Activated naive CD8-positive, alpha-beta T cell treated with anti-CD3 and anti-CD28 coated beads, Interleukin-2, amount 50 U/mL, for 24 hours (primary cell): ENCODE measurements around the gene ASB15.
"Not testable (repeated sequence)": the region's sequence is repeated elsewhere in the genome, so short reads cannot be mapped to it uniquely, and the experiment has no call there.

Experiments used
- ATAC-seq: fragments of 150-1000 bp; cut with Tn5 transposase; one replicate; pipeline ENCODE4 v1.10.0; 2021
- DNase-seq: peaks from one replicate; pipeline ENCODE4 v3.0.0; 2021
- H3K27ac Mint-ChIP-seq: one replicate; pipeline ENCODE4 v1.8.0; 2021; ENCODE audit warnings: mild to moderate bottlenecking, mixed read lengths
- H3K27me3 Mint-ChIP-seq: one replicate; pipeline ENCODE4 v1.8.0; 2021; ENCODE audit warnings: mixed read lengths
- H3K36me3 Mint-ChIP-seq: one replicate; pipeline ENCODE4 v1.8.0; 2021; ENCODE audit warnings: low read depth, mixed read lengths
- H3K4me1 Mint-ChIP-seq: one replicate; pipeline ENCODE4 v1.8.0; 2021; ENCODE audit warnings: mixed read lengths
- H3K4me3 Mint-ChIP-seq: one replicate; pipeline ENCODE4 v1.8.0; 2021; ENCODE audit warnings: mild to moderate bottlenecking, moderate library complexity, mixed read lengths
- H3K9me3 Mint-ChIP-seq: one replicate; pipeline ENCODE4 v1.8.0; 2021; ENCODE audit warnings: mixed read lengths

ASB15 gene

DNA sequence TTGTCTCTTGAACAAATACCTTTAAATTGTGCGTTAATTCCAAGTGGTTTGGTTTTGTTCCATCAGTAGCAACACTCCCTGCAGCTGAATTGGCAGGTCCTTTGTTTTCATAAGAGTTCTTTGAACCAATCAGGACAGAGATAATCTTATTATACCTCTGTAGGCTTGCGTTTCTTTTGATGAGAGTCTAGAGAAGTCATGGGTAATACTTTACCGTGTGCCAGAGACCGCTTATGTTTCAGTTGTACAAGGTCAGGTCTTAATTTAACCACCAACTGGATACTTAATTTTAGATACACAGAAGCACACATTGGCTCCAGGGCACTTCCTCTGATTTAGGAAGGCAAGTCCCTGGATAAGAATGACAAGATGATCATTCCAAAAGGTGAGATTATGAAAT is at the start of gene ASB15:
Gene ASB15 (plus strand): TSS at position 292 of the 400 bp plus-strand sequence. CDS start 12,682 bp downstream, outside the sequence.
- Mint-ChIP-seq H3K27me3 (peaks cover 4% of the 10 kb centered on the region), H3K36me3 (no peaks in the 10 kb centered on the region), H3K4me1 (no peaks in the 10 kb centered on the region), H3K4me3 (no peak within 1 kb of the TSS), H3K27ac (no peak within 1 kb of the TSS), H3K9me3 (no peaks in the 10 kb centered on the region)
- ATAC-seq (no peak), DNase-seq (no peak)

DNA sequence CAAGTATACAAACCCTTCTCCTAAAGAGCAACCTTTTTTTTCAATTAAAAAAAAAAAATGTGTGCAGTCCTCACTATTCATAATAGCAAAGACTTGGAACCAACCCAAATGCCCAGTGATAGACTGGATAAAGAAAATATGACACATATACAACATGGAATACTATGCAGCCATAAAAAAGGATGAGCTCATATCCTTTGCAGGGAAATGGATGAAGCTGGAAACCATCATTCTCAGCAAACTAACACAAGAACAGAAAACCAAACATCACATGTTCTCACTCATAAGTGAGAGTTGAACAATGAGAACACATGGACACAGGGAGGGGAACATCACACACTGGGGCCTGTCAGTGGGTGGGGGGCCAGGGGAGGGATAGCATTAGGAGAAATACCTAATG is 49.5 kb upstream of the ASB15 start:
- ATAC-seq, DNase-seq, H3K4me3 Mint-ChIP-seq, H3K27me3 Mint-ChIP-seq, H3K9me3 Mint-ChIP-seq, H3K27ac Mint-ChIP-seq: not testable (repeated sequence)
- Mint-ChIP-seq H3K4me1 (peaks cover 18% of the 10 kb centered on the region), H3K36me3 (peaks cover 31% of the 10 kb centered on the region)

GRCh38 chr7:123552641-123553040 is 49.0 kb upstream of the ASB15 start:
- ATAC-seq (no peak), DNase-seq (no peak)
- Mint-ChIP-seq H3K36me3 (peaks cover 28% of the 10 kb centered on the region), H3K9me3 (no peaks in the 10 kb centered on the region), H3K4me3 (no peak overlapping the region), H3K27ac (no peak overlapping the region), H3K27me3 (no peaks in the 10 kb centered on the region), H3K4me1 (peaks cover 15% of the 10 kb centered on the region)

DNA sequence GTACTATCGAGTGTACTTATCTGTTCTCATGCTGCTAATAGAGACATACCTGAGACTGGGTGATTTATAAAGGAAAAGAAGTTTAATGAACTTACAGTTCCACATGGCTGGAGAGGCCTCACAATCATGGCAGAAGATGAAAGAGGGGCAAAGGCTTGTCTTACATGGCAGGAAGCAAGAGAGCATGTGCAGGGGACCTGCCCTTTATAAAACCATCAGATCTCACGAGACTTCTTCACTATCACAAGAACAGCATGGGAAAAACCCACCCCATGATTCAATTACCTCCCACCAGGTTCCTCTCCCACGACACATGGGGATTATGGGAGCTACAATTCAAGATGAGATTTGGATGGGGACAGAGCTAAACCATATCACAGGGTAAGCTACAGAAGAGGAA is 48.5 kb upstream of the ASB15 start:
- Mint-ChIP-seq H3K4me1 (peaks cover 14% of the 10 kb centered on the region), H3K4me3 (no peak overlapping the region), H3K36me3 (peaks cover 27% of the 10 kb centered on the region), H3K27ac (no peak overlapping the region), H3K27me3 (no peaks in the 10 kb centered on the region), H3K9me3 (no peaks in the 10 kb centered on the region)
- DNase-seq: no peak
- no peak for ATAC-seq

GRCh38 chr7:123555484-123555883 is 46.1 kb upstream of the ASB15 start:
- Mint-ChIP-seq H3K4me3 (no peak overlapping the region), H3K4me1 (peaks cover 8% of the 10 kb centered on the region), H3K27ac (no peak overlapping the region), H3K27me3 (peaks cover 2% of the 10 kb centered on the region), H3K9me3 (no peaks in the 10 kb centered on the region), H3K36me3 (peaks cover 14% of the 10 kb centered on the region)
- ATAC-seq (no peak), DNase-seq (no peak)

- peaks cover 12% of the 10 kb centered on the region for H3K36me3 Mint-ChIP-seq
- no peak overlapping the region for H3K27ac Mint-ChIP-seq
- no peaks in the 10 kb centered on the region for H3K9me3 Mint-ChIP-seq
- peaks cover 2% of the 10 kb centered on the region for H3K27me3 Mint-ChIP-seq
- H3K4me3 Mint-ChIP-seq: no peak overlapping the region
- DNase-seq: no peak
- H3K4me1 Mint-ChIP-seq: peaks cover 8% of the 10 kb centered on the region
- ATAC-seq: no peak
Measured at GRCh38 chr7:123557016-123557397, 44.6 kb upstream of the ASB15 start.

- Mint-ChIP-seq H3K27ac (no peak within 1 kb of the TSS), H3K4me3 (no peak within 1 kb of the TSS), H3K4me1 (peaks cover 8% of the 10 kb centered on the region), H3K9me3 (no peaks in the 10 kb centered on the region), H3K36me3 (peaks cover 7% of the 10 kb centered on the region), H3K27me3 (peaks cover 2% of the 10 kb centered on the region)
- ATAC-seq: peak; percentile 98
- DNase-seq: peak; percentile 95
Measured at GRCh38 chr7:123557398-123558288, 44.0 kb upstream of the ASB15 start, which contains the start of gene NDUFA5. Gene NDUFA5 (minus strand): TSS chr7:123557818. CDS start chr7:123557795, 23 bp downstream.

- Mint-ChIP-seq H3K9me3 (no peaks in the 10 kb centered on the region), H3K4me3 (no peak overlapping the region), H3K36me3 (no peaks in the 10 kb centered on the region), H3K27me3 (peaks cover 2% of the 10 kb centered on the region), H3K27ac (no peak overlapping the region), H3K4me1 (peaks cover 4% of the 10 kb centered on the region)
- DNase-seq: no peak
- ATAC-seq: no peak
Measured at GRCh38 chr7:123558289-123558874, 43.2 kb upstream of the ASB15 start.

- H3K4me3 Mint-ChIP-seq: no peak overlapping the region
- no peaks in the 10 kb centered on the region for H3K36me3 Mint-ChIP-seq
- H3K27me3 Mint-ChIP-seq: peaks cover 2% of the 10 kb centered on the region
- H3K9me3 Mint-ChIP-seq: no peaks in the 10 kb centered on the region
- DNase-seq (no peak), ATAC-seq (no peak)
- H3K4me1 Mint-ChIP-seq: no peaks in the 10 kb centered on the region
- H3K27ac Mint-ChIP-seq: no peak overlapping the region
Measured at GRCh38 chr7:123562121-123562520, 39.5 kb upstream of the ASB15 start.

GRCh38 chr7:123569352-123570010 is 32.1 kb upstream of the ASB15 start:
- Mint-ChIP-seq H3K4me3 (no peak overlapping the region), H3K36me3 (no peaks in the 10 kb centered on the region), H3K9me3 (no peaks in the 10 kb centered on the region), H3K27ac (no peak overlapping the region), H3K4me1 (no peaks in the 10 kb centered on the region), H3K27me3 (no peaks in the 10 kb centered on the region)
- no peak for ATAC-seq
- no peak for DNase-seq

- Mint-ChIP-seq H3K27me3 (no peaks in the 10 kb centered on the region), H3K4me1 (no peaks in the 10 kb centered on the region), H3K4me3 (no peak overlapping the region), H3K36me3 (no peaks in the 10 kb centered on the region), H3K9me3 (no peaks in the 10 kb centered on the region), H3K27ac (no peak overlapping the region)
- DNase-seq: no peak
- no peak for ATAC-seq
Measured at GRCh38 chr7:123570390-123571182, 31.0 kb upstream of the ASB15 start.

DNA sequence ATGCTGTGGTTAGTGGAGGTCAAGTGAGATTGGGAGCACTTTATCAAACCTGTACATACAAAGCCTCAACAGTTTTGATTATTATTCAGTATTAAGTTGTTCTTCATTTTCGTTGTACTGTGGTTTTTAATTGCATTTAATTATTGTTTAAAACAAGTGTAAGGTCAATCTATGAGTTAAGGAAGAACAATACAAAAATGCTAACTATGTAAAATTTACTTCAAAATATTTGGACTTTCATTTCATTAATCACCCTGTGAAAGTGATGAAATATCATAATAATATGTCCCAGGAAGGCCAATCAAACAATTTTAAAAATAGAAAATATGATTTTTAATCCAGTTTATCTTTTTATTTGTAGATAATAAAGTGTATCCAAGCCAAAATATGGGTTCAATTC is 30.4 kb upstream of the ASB15 start:
- no peaks in the 10 kb centered on the region for H3K9me3 Mint-ChIP-seq
- ATAC-seq (no peak), DNase-seq (no peak)
- no peaks in the 10 kb centered on the region for H3K4me1 Mint-ChIP-seq
- H3K27ac Mint-ChIP-seq: no peak overlapping the region
- no peak overlapping the region for H3K4me3 Mint-ChIP-seq
- H3K36me3 Mint-ChIP-seq: no peaks in the 10 kb centered on the region
- peaks cover 2% of the 10 kb centered on the region for H3K27me3 Mint-ChIP-seq

DNA sequence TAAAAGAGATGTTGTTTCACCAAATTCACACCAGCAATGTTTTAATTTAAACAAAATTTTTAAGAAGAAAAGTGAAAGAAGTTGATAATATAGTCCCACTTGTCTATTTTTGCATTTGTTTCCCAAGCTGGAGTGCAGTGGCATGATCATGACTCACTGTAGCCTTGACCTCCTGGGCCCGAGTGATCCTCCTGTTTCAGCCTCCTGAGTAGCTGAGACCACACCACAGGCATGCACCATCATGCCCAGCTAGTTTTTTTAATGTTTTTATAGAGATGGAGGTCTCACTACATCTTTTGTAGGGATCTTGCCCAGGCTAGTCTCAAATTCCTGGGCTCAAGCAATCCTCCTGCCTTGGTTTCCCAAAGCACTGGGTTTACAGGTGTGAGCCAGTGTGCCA is 29.9 kb upstream of the ASB15 start:
- H3K9me3 Mint-ChIP-seq: no peaks in the 10 kb centered on the region
- H3K27me3 Mint-ChIP-seq: peaks cover 5% of the 10 kb centered on the region
- no peaks in the 10 kb centered on the region for H3K36me3 Mint-ChIP-seq
- no peak for ATAC-seq
- no peaks in the 10 kb centered on the region for H3K4me1 Mint-ChIP-seq
- no peak for DNase-seq
- no peak overlapping the region for H3K4me3 Mint-ChIP-seq
- no peak overlapping the region for H3K27ac Mint-ChIP-seq

DNA sequence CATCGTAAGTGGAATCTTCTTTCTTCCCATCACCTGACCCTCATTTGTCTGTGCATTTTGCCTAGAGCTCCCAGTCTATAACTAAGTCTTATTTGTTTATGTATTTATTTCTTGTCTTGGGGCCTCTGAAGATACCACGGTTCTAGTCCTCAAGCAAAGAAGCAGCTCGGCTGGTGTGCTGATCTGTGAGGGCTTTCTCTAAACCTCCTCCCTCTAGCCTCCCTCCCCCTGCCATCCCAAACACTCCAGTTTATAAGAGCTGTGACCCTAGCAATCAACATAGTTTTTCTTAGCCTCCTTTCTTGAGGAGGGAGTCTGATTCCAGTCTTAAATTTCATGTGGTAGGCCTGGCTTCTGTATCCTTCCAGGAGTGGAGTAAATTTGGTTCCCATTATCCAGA is 28.3 kb upstream of the ASB15 start:
- Mint-ChIP-seq H3K36me3 (no peaks in the 10 kb centered on the region), H3K9me3 (no peaks in the 10 kb centered on the region), H3K27ac (no peak overlapping the region), H3K4me3 (no peak overlapping the region), H3K4me1 (no peaks in the 10 kb centered on the region), H3K27me3 (peaks cover 13% of the 10 kb centered on the region)
- no peak for ATAC-seq
- no peak for DNase-seq
